HG03139 (cell line): Measurements from ENCODE around the gene HSD17B2.

Source experiments
- ATAC-seq: cut with Tn5 transposase; IDR thresholded peaks from one replicate; pipeline ENCODE4 v1.9.1; 2021; ENCODE audit not compliant: unreplicated experiment

HSD17B2 gene

GRCh38 chr16:82047374-82047773, 12.3 kb downstream of the HSD17B2 start:
- ATAC-seq = no peak

GRCh38 chr16:82047787-82048186, 12.7 kb downstream of the HSD17B2 start:
- no peak for ATAC-seq

- ATAC-seq = no peak
These were observed 14.4 kb downstream of the HSD17B2 start for GRCh38 chr16:82049484-82049883.

- ATAC-seq = no peak
These were observed 15.5 kb downstream of the HSD17B2 start for GRCh38 chr16:82050506-82050905.

GRCh38 chr16:82050909-82051357, 15.9 kb downstream of the HSD17B2 start:
- ATAC-seq = no peak

GRCh38 chr16:82051656-82052055, 16.6 kb downstream of the HSD17B2 start:
- no peak for ATAC-seq

- no peak for ATAC-seq
These were observed 20.1 kb downstream of the HSD17B2 start for GRCh38 chr16:82055117-82055516.

- no peak for ATAC-seq
These were observed 20.9 kb downstream of the HSD17B2 start for GRCh38 chr16:82055728-82056549.

- no peak for ATAC-seq
These were observed 21.5 kb downstream of the HSD17B2 start for GRCh38 chr16:82056550-82056896.

- no peak for ATAC-seq
These were observed 24.3 kb downstream of the HSD17B2 start for GRCh38 chr16:82059161-82059982.

- no peak for ATAC-seq
These were observed 24.9 kb downstream of the HSD17B2 start for GRCh38 chr16:82059983-82060421.

GRCh38 chr16:82061861-82062525, 26.9 kb downstream of the HSD17B2 start:
- ATAC-seq = no peak

- no peak for ATAC-seq
These were observed 27.6 kb downstream of the HSD17B2 start for GRCh38 chr16:82062645-82063058.

- no peak for ATAC-seq
These were observed 28.5 kb downstream of the HSD17B2 start for GRCh38 chr16:82063456-82064082.

- no peak for ATAC-seq
These were observed 32.2 kb downstream of the HSD17B2 start for GRCh38 chr16:82067042-82067803.

- no peak for ATAC-seq
These were observed 32.8 kb downstream of the HSD17B2 start for GRCh38 chr16:82067804-82068325.

- ATAC-seq = no peak
These were observed 35.8 kb downstream of the HSD17B2 start for GRCh38 chr16:82070656-82071369.

- ATAC-seq = no peak
These were observed 36.4 kb downstream of the HSD17B2 start for GRCh38 chr16:82071421-82071820.

- no peak for ATAC-seq
These were observed 37.3 kb downstream of the HSD17B2 start for GRCh38 chr16:82072313-82072712.
